HEK293 (cell line): Measurements from ENCODE around the gene RBM17.
A peak's percentile ranks its signal among the peaks of the same experiment; 100 is the strongest.

Experiments used
- CTCF ChIA-PET: fragments of 350-600 bp; formaldehyde crosslinking; extraction: SDS; loops from one replicate; lab custom pipeline; 2021; ENCODE audit warnings: antibody characterized with exemption; lab: Yijun Ruan, JAX
- POLR2A ChIA-PET: fragments of 300-600 bp; formaldehyde crosslinking; extraction: SDS; loops from one replicate; lab custom pipeline; 2020; ENCODE audit warnings: antibody characterized with exemption, inconsistent platforms; lab: Yijun Ruan, JAX
- H3K27ac ChIP-seq: fragments of 200-500 bp; sonication (Bioruptor generic); 2 replicates; pipeline ENCODE4 v1.5.1; 2014; ENCODE audit warnings: low read depth, low read length, control low read depth, inconsistent platforms; ENCODE audit errors: extremely low read depth
- H3K36me3 ChIP-seq, 2 experiments: fragments of 200-500 bp in 1 of 2; sonication (Bioruptor generic) in 1 of 2; 1 replicate in 1 of 2; 2 replicates in 1 of 2; pipeline ENCODE4 v1.5.1; 2014 to 2017; ENCODE audit warnings: inconsistent platforms in 2 of 2, low read length in 2 of 2; ENCODE audit not compliant: control insufficient read depth in 2 of 2, insufficient read depth in 1 of 2
- H3K4me1 ChIP-seq: fragments of 200-500 bp; sonication (Bioruptor generic); 2 replicates; pipeline ENCODE4 v1.5.1; 2014; ENCODE audit warnings: mild to moderate bottlenecking, low read length, inconsistent platforms; ENCODE audit not compliant: control insufficient read depth, insufficient read depth
- H3K4me3 ChIP-seq: 2 replicates; pipeline ENCODE4 v1.5.1; 2011; ENCODE audit warnings: low read depth, mild to moderate bottlenecking, control low read depth, low read length, moderate library complexity
- H3K9me3 ChIP-seq: fragments of 200-500 bp; sonication (Bioruptor generic); 2 replicates; pipeline ENCODE4 v1.5.1; 2014; ENCODE audit warnings: low read depth, low read length, inconsistent platforms; ENCODE audit not compliant: control insufficient read depth, insufficient read depth
- BCL11B ChIP-seq: fragments of 450-650 bp; formaldehyde crosslinking; IDR thresholded peaks from 2 replicates; pipeline ENCODE4 v1.5.1; 2016; ENCODE audit warnings: low read depth, missing biosample characterization, missing genetic modification characterization
- KLF7 ChIP-seq: fragments of 450-650 bp; formaldehyde crosslinking; IDR thresholded peaks from 2 replicates; pipeline ENCODE4 v1.5.1; 2016; ENCODE audit warnings: missing biosample characterization, missing genetic modification characterization, borderline replicate concordance
- PRDM10 ChIP-seq: fragments of 450-650 bp; formaldehyde crosslinking; IDR thresholded peaks from 2 replicates; pipeline ENCODE4 v1.5.1; 2016; ENCODE audit warnings: missing biosample characterization, missing genetic modification characterization
- REPIN1 ChIP-seq: fragments of 450-650 bp; formaldehyde crosslinking; IDR thresholded peaks from 2 replicates; pipeline ENCODE4 v1.5.1; 2017; ENCODE audit warnings: missing biosample characterization, missing genetic modification characterization, low read depth
- SCRT1 ChIP-seq: fragments of 450-650 bp; formaldehyde crosslinking; IDR thresholded peaks from 2 replicates; pipeline ENCODE4 v1.5.1; 2016; ENCODE audit warnings: missing biosample characterization, missing genetic modification characterization, borderline replicate concordance
- ZBTB21 ChIP-seq: fragments of 450-650 bp; formaldehyde crosslinking; IDR thresholded peaks from 2 replicates; pipeline ENCODE4 v1.5.1; 2017; ENCODE audit warnings: missing biosample characterization, missing genetic modification characterization
- ZBTB8A ChIP-seq: fragments of 450-650 bp; formaldehyde crosslinking; IDR thresholded peaks from 2 replicates; pipeline ENCODE4 v1.5.1; 2016; ENCODE audit warnings: missing biosample characterization, missing genetic modification characterization
- ZNF140 ChIP-seq: fragments of 450-650 bp; formaldehyde crosslinking; IDR thresholded peaks from 2 replicates; pipeline ENCODE4 v1.5.1; 2016; ENCODE audit warnings: missing biosample characterization, missing genetic modification characterization
- ZNF155 ChIP-seq: fragments of 450-650 bp; formaldehyde crosslinking; IDR thresholded peaks from 2 replicates; pipeline ENCODE4 v1.5.1; 2016; ENCODE audit warnings: missing biosample characterization, missing genetic modification characterization
- ZNF2 ChIP-seq: fragments of 450-650 bp; formaldehyde crosslinking; IDR thresholded peaks from 2 replicates; pipeline ENCODE4 v1.5.1; 2016; ENCODE audit warnings: missing biosample characterization, missing genetic modification characterization
- ZNF23 ChIP-seq: fragments of 450-650 bp; formaldehyde crosslinking; IDR thresholded peaks from 2 replicates; pipeline ENCODE4 v1.5.1; 2016; ENCODE audit warnings: missing biosample characterization, missing genetic modification characterization, borderline replicate concordance
- ZNF280C ChIP-seq: fragments of 450-650 bp; formaldehyde crosslinking; IDR thresholded peaks from 2 replicates; pipeline ENCODE4 v1.5.1; 2016; ENCODE audit warnings: missing biosample characterization, missing genetic modification characterization
- ZNF350 ChIP-seq: fragments of 450-650 bp; formaldehyde crosslinking; IDR thresholded peaks from 2 replicates; pipeline ENCODE4 v1.5.0; 2017; ENCODE audit warnings: missing biosample characterization, mild to moderate bottlenecking, missing genetic modification characterization
- ZNF416 ChIP-seq: fragments of 450-650 bp; formaldehyde crosslinking; IDR thresholded peaks from 2 replicates; pipeline ENCODE4 v1.5.1; 2016; ENCODE audit warnings: missing biosample characterization, missing genetic modification characterization
- ZNF510 ChIP-seq: fragments of 450-650 bp; formaldehyde crosslinking; IDR thresholded peaks from 2 replicates; pipeline ENCODE4 v1.5.1; 2018; ENCODE audit warnings: mild to moderate bottlenecking, missing genetic modification characterization, missing biosample characterization; ENCODE audit not compliant: insufficient replicate concordance
- ZNF658 ChIP-seq: fragments of 450-650 bp; formaldehyde crosslinking; IDR thresholded peaks from 2 replicates; pipeline ENCODE4; 2016; ENCODE audit warnings: missing biosample characterization, missing genetic modification characterization
- ZNF677 ChIP-seq: fragments of 450-650 bp; IDR thresholded peaks from 2 replicates; pipeline ENCODE4 v1.5.0; 2018; ENCODE audit warnings: missing biosample characterization, mild to moderate bottlenecking, missing genetic modification characterization, moderate library complexity
- ZSCAN30 ChIP-seq: fragments of 450-650 bp; IDR thresholded peaks from 2 replicates; pipeline ENCODE4 v1.5.1; 2018; ENCODE audit warnings: missing biosample characterization, mild to moderate bottlenecking, missing genetic modification characterization, moderate library complexity
- ZXDB ChIP-seq: fragments of 450-650 bp; formaldehyde crosslinking; IDR thresholded peaks from 2 replicates; pipeline ENCODE4 v1.5.1; 2016; ENCODE audit warnings: missing biosample characterization, missing genetic modification characterization
- TF ChIP-seq, protein P1 (sequence below): fragments of 450-650 bp; formaldehyde crosslinking; IDR thresholded peaks from 2 replicates; pipeline ENCODE4 v1.5.0; 2017; ENCODE audit warnings: missing biosample characterization, missing genetic modification characterization, borderline replicate concordance
- TF ChIP-seq, protein P2 (sequence below): sonication (generic); formaldehyde crosslinking; IDR thresholded peaks from 2 replicates; pipeline ENCODE4 v1.8.1; 2022; ENCODE audit warnings: mild to moderate bottlenecking, moderate library complexity, missing genetic modification reagents
- TF ChIP-seq, protein P3 (sequence below): fragments of 450-650 bp; formaldehyde crosslinking; conservative IDR thresholded peaks from 2 replicates; pipeline ENCODE4 v1.5.1; 2016; ENCODE audit warnings: low read depth, missing biosample characterization, missing genetic modification characterization

RBM17 gene

GRCh38 chr10:6163364-6164270 lies 74.8 kb downstream of the RBM17 start:
- peak overlapping the region; percentile 93; the same call in 1 of the 2 replicates for H3K27ac ChIP-seq
- H3K36me3 ChIP-seq = peaks cover 9 to 27% of the 10 kb centered on the region in 2 experiments; a peak in 2 of 3 replicates
- ChIA-PET CTCF (interaction anchor here (0.7 to 3.1 kb wide), 5 partner anchors 13 to 1958 kb away, joined by 3 to 16 read pairs (median 3); no protein-coding TSS in a partner anchor), POLR2A (interaction anchor here (0.6 to 2.0 kb wide), 8 partner anchors 9 to 41 kb away, joined by 3 to 19 read pairs (median 4); partner anchors contain the start of gene PFKFB3)
- peak overlapping the region; percentile 69 for H3K4me3 ChIP-seq
- peaks cover 7% of the 10 kb centered on the region for H3K4me1 ChIP-seq
- no peaks in the 10 kb centered on the region for H3K9me3 ChIP-seq
- TF ChIP-seq, protein P1, sequence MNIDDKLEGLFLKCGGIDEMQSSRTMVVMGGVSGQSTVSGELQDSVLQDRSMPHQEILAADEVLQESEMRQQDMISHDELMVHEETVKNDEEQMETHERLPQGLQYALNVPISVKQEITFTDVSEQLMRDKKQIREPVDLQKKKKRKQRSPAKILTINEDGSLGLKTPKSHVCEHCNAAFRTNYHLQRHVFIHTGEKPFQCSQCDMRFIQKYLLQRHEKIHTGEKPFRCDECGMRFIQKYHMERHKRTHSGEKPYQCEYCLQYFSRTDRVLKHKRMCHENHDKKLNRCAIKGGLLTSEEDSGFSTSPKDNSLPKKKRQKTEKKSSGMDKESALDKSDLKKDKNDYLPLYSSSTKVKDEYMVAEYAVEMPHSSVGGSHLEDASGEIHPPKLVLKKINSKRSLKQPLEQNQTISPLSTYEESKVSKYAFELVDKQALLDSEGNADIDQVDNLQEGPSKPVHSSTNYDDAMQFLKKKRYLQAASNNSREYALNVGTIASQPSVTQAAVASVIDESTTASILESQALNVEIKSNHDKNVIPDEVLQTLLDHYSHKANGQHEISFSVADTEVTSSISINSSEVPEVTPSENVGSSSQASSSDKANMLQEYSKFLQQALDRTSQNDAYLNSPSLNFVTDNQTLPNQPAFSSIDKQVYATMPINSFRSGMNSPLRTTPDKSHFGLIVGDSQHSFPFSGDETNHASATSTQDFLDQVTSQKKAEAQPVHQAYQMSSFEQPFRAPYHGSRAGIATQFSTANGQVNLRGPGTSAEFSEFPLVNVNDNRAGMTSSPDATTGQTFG (tag by site-specific recombination) = no peak
- TF ChIP-seq, protein P2, sequence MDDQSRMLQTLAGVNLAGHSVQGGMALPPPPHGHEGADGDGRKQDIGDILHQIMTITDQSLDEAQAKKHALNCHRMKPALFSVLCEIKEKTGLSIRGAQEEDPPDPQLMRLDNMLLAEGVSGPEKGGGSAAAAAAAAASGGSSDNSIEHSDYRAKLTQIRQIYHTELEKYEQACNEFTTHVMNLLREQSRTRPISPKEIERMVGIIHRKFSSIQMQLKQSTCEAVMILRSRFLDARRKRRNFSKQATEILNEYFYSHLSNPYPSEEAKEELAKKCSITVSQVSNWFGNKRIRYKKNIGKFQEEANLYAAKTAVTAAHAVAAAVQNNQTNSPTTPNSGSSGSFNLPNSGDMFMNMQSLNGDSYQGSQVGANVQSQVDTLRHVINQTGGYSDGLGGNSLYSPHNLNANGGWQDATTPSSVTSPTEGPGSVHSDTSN = 0 out of 2 replicates have a peak, but pooled peaks have one; percentile 65
- TF ChIP-seq ZNF416 (tag by site-specific recombination) = no peak
- TF ChIP-seq ZNF155 (tag by site-specific recombination) = no peak
- no peak for TF ChIP-seq PRDM10
- TF ChIP-seq ZBTB8A (tag by site-specific recombination) = peak; percentile 84
- TF ChIP-seq ZNF2 = no peak
- no peak for TF ChIP-seq ZNF350 (tag by site-specific recombination)
- TF ChIP-seq, protein P3, sequence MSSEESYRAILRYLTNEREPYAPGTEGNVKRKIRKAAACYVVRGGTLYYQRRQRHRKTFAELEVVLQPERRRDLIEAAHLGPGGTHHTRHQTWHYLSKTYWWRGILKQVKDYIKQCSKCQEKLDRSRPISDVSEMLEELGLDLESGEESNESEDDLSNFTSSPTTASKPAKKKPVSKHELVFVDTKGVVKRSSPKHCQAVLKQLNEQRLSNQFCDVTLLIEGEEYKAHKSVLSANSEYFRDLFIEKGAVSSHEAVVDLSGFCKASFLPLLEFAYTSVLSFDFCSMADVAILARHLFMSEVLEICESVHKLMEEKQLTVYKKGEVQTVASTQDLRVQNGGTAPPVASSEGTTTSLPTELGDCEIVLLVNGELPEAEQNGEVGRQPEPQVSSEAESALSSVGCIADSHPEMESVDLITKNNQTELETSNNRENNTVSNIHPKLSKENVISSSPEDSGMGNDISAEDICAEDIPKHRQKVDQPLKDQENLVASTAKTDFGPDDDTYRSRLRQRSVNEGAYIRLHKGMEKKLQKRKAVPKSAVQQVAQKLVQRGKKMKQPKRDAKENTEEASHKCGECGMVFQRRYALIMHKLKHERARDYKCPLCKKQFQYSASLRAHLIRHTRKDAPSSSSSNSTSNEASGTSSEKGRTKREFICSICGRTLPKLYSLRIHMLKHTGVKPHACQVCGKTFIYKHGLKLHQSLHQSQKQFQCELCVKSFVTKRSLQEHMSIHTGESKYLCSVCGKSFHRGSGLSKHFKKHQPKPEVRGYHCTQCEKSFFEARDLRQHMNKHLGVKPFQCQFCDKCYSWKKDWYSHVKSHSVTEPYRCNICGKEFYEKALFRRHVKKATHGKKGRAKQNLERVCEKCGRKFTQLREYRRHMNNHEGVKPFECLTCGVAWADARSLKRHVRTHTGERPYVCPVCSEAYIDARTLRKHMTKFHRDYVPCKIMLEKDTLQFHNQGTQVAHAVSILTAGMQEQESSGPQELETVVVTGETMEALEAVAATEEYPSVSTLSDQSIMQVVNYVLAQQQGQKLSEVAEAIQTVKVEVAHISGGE (tag by site-specific recombination) = peak; percentile 55; the same call in 1 of the 2 replicates
- TF ChIP-seq ZNF140 (tag by site-specific recombination) = no peak
- no peak for TF ChIP-seq ZNF23 (tag by site-specific recombination)
- no peak for TF ChIP-seq ZNF677 (tag by site-specific recombination)
- TF ChIP-seq ZSCAN30 (tag by site-specific recombination) = peak; percentile 83
- no peak for TF ChIP-seq ZNF510
- TF ChIP-seq BCL11B (tag by site-specific recombination) = no peak
- TF ChIP-seq SCRT1 = no peak
- TF ChIP-seq ZNF280C = no peak
- TF ChIP-seq REPIN1 (tag by site-specific recombination) = no peak
- peak; percentile 84 for TF ChIP-seq ZXDB (tag by site-specific recombination)
- peak; percentile 92 for TF ChIP-seq KLF7 (tag by site-specific recombination)
- no peak for TF ChIP-seq ZNF658
- no peak for TF ChIP-seq ZBTB21 (tag by site-specific recombination)
